ENCODE measurements around the gene DEPDC1.
"Not testable (repeated sequence)": the region's sequence is repeated elsewhere in the genome, so short reads cannot be mapped to it uniquely, and the experiment has no call there.

DEPDC1 gene

DNA sequence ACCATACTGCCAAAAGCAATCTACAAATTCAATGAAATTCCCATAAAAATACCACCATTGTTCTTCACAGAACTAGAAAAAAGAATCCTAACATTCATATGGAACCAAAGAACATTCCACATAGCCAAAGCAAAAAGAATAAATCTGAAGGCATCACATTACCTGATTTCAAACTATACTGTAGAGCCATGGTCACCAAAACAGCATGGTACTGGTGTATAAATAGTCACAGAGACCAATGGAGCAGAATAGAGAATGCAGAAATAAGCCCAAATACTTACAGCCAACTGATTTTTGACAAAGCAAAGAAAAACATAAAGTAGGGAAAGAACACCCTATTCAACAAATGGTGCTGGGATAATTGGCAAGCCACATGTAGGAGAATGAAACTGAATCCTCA, 6.2 kb upstream of the DEPDC1 start:
- H3K4me1 ChIP-seq: no peaks in the 10 kb centered on the region; a peak in 1 of 20 replicates
- TF ChIP-seq Cebpa-rat (IDR thresholded peaks at IDR 0.05): no peak
- no peaks in the 10 kb centered on the region for H4K20me1 ChIP-seq
- no peaks in the 10 kb centered on the region for H3K27me3 ChIP-seq
- no peak overlapping the region for H3K9ac ChIP-seq
- no peak overlapping the region for H3K27ac ChIP-seq
- H3K9me3 ChIP-seq (replicated peaks in 1 of 11): peaks cover 4 to 20% (median 9%) of the 10 kb centered on the region in 11 experiments; a peak in 13 of 22 replicates
- no peaks in the 10 kb centered on the region for H3K36me3 ChIP-seq
- H3K4me3 ChIP-seq: no peak overlapping the region
- no peak overlapping the region for H3K4me2 ChIP-seq

DNA sequence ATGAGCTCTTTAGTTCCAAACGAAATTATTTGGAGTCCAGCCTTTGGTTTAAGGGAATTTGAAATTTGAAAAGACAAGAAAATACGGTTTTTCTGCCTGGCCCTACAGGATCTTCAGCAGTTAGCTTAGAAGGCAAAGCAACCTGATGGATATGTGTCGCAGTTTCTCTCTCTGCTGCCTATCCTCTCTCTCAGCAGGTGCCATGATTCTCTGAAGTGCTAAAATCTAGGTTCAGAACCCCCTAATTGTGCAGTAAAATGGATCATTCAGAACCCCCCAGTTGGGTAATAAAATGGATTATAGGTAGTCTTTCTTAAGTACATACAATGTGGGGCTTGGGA, 446 bp upstream of the DEPDC1 start:
- Histone ChIP-seq H3K4me2 (peak overlapping the region; percentile 80 to 97 (median 88)), H3K27ac (peak overlapping the region in 6 of 11 experiments; percentile 84 to 95 (median 90); a peak in 9 of 22 replicates), H3K36me3 (peaks cover 0 to 22% (median 11%) of the 10 kb centered on the region in 11 experiments; a peak in 10 of 22 replicates), H3K4me1 (peaks cover 11 to 28% (median 18%) of the 10 kb centered on the region in 10 experiments), H3K9ac (peak overlapping the region; percentile 75 to 93 (median 86); a peak in 21 of 22 replicates), H3K27me3 (no peaks in the 10 kb centered on the region), H3K9me3 (replicated peaks in 1 of 11) (0 out of 22 replicates have a peak, but pooled peaks cover 0 to 6% (median 0%) of the 10 kb centered on the region in 11 experiments), H4K20me1 (no peaks in the 10 kb centered on the region), H3K4me3 (peak overlapping the region; percentile 68 to 90 (median 82))
- TF ChIP-seq Cebpa-rat (IDR thresholded peaks at IDR 0.05): no peak

DNA sequence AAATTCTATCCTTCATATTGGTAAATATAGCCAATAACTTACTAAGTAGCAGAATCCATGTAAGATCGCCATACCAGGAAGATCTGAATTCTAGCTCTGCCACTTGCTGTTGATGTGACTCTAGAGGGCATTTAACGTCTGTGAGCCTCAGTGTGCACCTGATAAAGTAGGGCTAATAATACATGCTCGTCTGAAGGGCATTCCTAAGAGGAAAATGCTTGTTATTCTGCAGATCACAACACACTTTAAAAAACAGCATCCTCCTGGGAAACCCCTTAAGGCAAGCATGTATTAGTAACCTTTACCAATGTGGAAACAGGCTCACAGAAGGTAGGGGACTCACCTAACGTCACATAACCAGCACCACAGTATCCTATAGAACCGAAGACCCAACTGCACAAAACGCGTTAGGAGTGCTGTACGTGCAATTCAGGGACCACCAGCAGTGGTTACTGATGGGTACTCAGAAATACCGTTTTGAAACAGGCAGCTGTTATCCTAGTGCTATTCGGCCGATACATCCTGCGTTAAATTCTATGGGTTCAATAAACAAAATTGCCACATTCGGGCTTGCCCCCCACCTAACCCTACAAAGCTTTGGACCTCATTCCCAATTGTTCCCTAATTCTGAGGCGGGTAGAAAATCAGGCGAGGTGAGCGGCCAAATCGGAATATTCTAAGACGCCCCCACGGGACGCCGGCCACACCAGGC, 758 bp downstream of the DEPDC1 start:
- Histone ChIP-seq H3K9ac (peak overlapping the region; percentile 75 to 93 (median 86)), H3K4me2 (peak overlapping the region; percentile 80 to 97 (median 88)), H4K20me1 (no peaks in the 10 kb centered on the region), H3K27me3 (no peaks in the 10 kb centered on the region), H3K27ac (peak overlapping the region in 10 of 11 experiments; percentile 35 to 95 (median 86); a peak in 19 of 22 replicates), H3K9me3 (replicated peaks in 1 of 11) (0 out of 22 replicates have a peak, but pooled peaks cover 0 to under 1% (median 0%) of the 10 kb centered on the region in 11 experiments), H3K36me3 (peaks cover 0 to 34% (median 17%) of the 10 kb centered on the region in 11 experiments; a peak in 13 of 22 replicates), H3K4me3 (peak overlapping the region; percentile 68 to 90 (median 82)), H3K4me1 (peaks cover 11 to 28% (median 18%) of the 10 kb centered on the region in 10 experiments)
- no peak for TF ChIP-seq Cebpa-rat (IDR thresholded peaks at IDR 0.05)

DNA sequence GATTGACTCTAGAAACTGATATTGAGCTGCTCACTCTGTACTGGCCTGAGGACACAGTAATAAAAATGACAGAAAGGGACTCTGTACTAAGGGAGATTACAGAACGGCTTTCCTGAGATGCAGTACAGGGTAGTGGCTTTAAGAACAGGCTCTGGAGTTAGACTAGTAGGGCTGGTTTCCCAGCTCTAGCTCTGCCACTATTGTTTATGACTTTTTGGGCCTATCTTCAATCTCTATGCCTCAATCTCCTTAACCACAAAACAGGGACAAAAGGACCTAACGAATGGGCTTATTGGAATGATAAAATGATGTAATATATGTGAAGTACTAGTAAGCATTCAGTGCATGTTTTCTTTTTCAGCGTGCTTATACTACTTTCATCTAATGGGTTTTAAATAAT, 1.4 kb downstream of the DEPDC1 start:
- H3K4me2 ChIP-seq: peak overlapping the region; percentile 80 to 97 (median 88)
- peak overlapping the region in 9 of 10 experiments; percentile 68 to 90 (median 82); a peak in 16 of 20 replicates for H3K4me3 ChIP-seq
- peaks cover 0 to 6% (median 0%) of the 10 kb centered on the region in 11 experiments; a peak in 5 of 22 replicates for H3K9me3 ChIP-seq (replicated peaks in 1 of 11)
- no peak for TF ChIP-seq Cebpa-rat (IDR thresholded peaks at IDR 0.05)
- no peaks in the 10 kb centered on the region for H3K27me3 ChIP-seq
- H4K20me1 ChIP-seq: no peaks in the 10 kb centered on the region
- peaks cover 0 to 40% (median 23%) of the 10 kb centered on the region in 11 experiments; a peak in 18 of 22 replicates for H3K36me3 ChIP-seq
- H3K9ac ChIP-seq: peak overlapping the region in 10 of 11 experiments; percentile 75 to 93 (median 87); a peak in 15 of 22 replicates
- H3K27ac ChIP-seq: no peak overlapping the region
- peaks cover 11 to 28% (median 18%) of the 10 kb centered on the region in 10 experiments for H3K4me1 ChIP-seq

DNA sequence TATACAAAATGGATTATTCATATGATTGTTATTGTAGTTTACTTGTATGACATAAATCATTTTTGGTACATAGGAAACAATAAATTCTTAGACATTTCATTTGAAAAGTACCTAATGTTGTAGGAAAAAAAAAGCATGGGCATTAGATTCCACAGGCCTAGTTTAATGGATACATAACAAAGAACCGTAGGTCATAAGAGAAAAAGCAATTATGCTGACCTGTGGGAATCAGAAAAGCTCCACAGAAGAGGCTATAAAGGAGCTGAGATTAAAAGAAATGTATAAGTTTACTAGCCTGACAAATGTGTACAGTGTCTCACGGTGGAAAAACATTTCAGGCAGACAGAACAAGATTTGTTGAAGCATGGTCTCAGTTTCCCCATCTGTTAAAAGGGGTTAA, 3.7 kb downstream of the DEPDC1 start:
- Histone ChIP-seq H3K36me3 (peaks cover 0 to 59% (median 33%) of the 10 kb centered on the region in 11 experiments; a peak in 19 of 22 replicates), H3K27me3 (no peaks in the 10 kb centered on the region), H3K4me3 (no peak overlapping the region), H4K20me1 (no peaks in the 10 kb centered on the region), H3K4me2 (0 out of 22 replicates have a peak overlapping the region, but pooled peaks of 1 of the 11 experiments have one; percentile 5), H3K27ac (no peak overlapping the region), H3K4me1 (peaks cover 11 to 28% (median 18%) of the 10 kb centered on the region in 10 experiments), H3K9ac (no peak overlapping the region), H3K9me3 (replicated peaks in 1 of 11) (peaks cover 0 to 9% (median 0%) of the 10 kb centered on the region in 11 experiments; a peak in 5 of 22 replicates)
- TF ChIP-seq Cebpa-rat (IDR thresholded peaks at IDR 0.05): no peak

DNA sequence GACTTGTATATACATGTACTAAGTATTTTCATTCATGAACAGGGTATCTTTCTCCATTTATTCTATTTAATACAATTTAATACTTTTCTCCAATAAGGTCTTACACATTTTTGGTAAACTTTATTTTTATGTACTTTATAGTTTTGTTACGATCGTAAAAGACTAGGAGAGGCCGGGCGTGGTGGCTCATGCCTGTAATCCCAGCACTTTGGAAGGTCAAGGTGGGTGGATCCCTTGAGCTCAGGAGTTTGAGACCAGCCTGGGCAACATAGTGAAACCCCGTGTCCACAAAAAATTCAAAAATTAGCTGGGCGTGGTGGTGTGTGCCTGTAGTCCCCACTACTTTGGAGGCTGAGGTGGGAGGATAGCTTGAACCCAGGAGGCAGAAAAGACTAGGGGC, 4.6 kb downstream of the DEPDC1 start:
- not testable (repeated sequence) for H3K4me3 ChIP-seq; H3K9ac ChIP-seq; H4K20me1 ChIP-seq; H3K27ac ChIP-seq; H3K9me3 ChIP-seq (replicated peaks in 1 of 11); H3K4me2 ChIP-seq; H3K27me3 ChIP-seq
- Histone ChIP-seq H3K36me3 (peaks cover 0 to 68% (median 41%) of the 10 kb centered on the region in 11 experiments; a peak in 19 of 22 replicates), H3K4me1 (peaks cover 11 to 24% (median 15%) of the 10 kb centered on the region in 10 experiments)

DNA sequence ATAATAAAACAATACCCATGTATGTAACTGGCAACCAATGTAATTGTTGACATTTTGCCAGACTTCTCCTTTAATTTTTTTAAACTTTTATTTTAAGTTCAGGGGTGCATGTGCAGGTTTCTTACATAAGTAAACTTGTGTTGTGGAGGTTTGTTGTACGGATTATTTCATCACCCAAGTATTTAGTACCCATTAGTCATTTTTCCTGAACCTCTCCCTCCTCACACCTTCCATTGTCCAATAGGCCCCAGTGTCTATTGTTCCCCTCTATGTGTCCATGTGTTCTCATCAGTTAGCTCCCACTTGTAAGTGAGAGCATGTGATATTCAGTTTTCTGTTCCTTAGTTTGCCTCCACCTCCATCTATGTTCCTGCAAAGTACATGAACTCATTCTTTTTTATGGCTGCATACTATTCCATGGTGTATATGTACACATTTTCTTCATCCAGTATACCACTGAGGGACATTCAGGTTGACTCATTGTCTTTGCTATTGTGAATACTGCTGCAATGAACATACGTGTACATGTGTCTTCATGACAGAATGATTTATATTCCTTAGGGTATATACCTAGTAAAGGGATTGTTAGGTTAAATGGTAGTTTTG, 6.7 kb downstream of the DEPDC1 start:
- peaks cover 0 to 10% (median 3%) of the 10 kb centered on the region in 10 experiments; a peak in 12 of 20 replicates for H3K4me1 ChIP-seq
- H3K27ac ChIP-seq: no peak overlapping the region
- no peak overlapping the region for H3K4me2 ChIP-seq
- peaks cover 0 to 9% (median 0%) of the 10 kb centered on the region in 11 experiments; a peak in 5 of 22 replicates for H3K9me3 ChIP-seq (replicated peaks in 1 of 11)
- no peak overlapping the region for H3K4me3 ChIP-seq
- peaks cover 0 to 85% (median 55%) of the 10 kb centered on the region in 11 experiments; a peak in 19 of 22 replicates for H3K36me3 ChIP-seq
- H3K9ac ChIP-seq: no peak overlapping the region
- no peak for TF ChIP-seq Cebpa-rat (IDR thresholded peaks at IDR 0.05)
- H3K27me3 ChIP-seq: no peaks in the 10 kb centered on the region
- H4K20me1 ChIP-seq: no peaks in the 10 kb centered on the region; a peak in 2 of 22 replicates

DNA sequence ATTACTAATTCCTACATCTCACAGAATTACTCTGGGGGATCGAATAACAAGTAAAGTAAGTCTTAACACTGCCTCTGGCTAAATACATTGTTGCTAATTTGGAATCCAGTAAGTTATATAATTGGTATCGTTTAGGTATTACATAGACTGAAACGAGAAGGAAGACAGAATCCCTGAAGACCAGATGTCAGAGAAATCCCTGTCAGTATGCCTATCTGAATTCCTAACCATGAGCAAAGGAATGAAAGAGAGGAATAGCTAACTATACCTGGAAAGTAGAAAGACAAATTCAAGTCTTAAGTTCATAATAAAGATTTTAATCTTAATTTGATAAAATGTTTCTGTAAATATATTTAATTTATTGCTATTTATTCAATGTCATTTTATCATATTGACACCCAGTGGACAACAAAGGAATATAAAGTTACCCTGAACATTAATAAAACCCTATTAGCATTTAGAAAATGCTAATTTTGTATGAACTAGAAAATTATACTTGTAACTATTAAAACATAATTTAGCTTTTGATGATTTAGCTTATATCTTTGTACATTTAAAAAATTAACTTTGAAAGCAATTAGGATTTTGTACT, 11.4 kb downstream of the DEPDC1 start:
- Histone ChIP-seq H3K9ac (no peak overlapping the region), H3K4me1 (no peaks in the 10 kb centered on the region), H3K36me3 (peaks cover 7 to 96% (median 76%) of the 10 kb centered on the region in 11 experiments; a peak in 20 of 22 replicates), H3K4me3 (no peak overlapping the region), H4K20me1 (no peaks in the 10 kb centered on the region; a peak in 2 of 22 replicates), H3K27ac (no peak overlapping the region), H3K9me3 (replicated peaks in 1 of 11) (peaks cover 0 to 5% (median 0%) of the 10 kb centered on the region in 11 experiments; a peak in 5 of 22 replicates), H3K4me2 (no peak overlapping the region), H3K27me3 (no peaks in the 10 kb centered on the region)
- no peak for TF ChIP-seq Cebpa-rat (IDR thresholded peaks at IDR 0.05)
